Stimulated activated CD4-positive, alpha-beta T cell treated with anti-CD3 and anti-CD28 coated beads, Interleukin-1b, Interleukin-23, amount 100 ng/mL, for 24 hours (primary cell): ENCODE measurements around the gene STAP2.
"Not testable (repeated sequence)": the region's sequence is repeated elsewhere in the genome, so short reads cannot be mapped to it uniquely, and the experiment has no call there.

Source experiments
- DNase-seq, 4 experiments: peaks; one replicate each; pipeline ENCODE4 v3.0.0-alpha.2; 2020; ENCODE audit warnings: low read depth in 4 of 4, low spot score in 1 of 4

The STAP2 gene

GRCh38 chr19:4274321-4274686, 64.3 kb downstream of the STAP2 start:
- DNase-seq: not testable (repeated sequence)
